Measurements from ENCODE around the gene HOXA13. TPM values are rescaled to one million over a fixed set of nuclear protein-coding genes. Genes with fewer than 3 reads are reported as not detected.

HOXA13 gene
- total and polyA plus RNA-seq, 10 of the 15 experiments (the other 5 are each of a cell fraction or from before 2014, with no cell fraction given) = not detected

GRCh38 chr7:27204851-27205322 lies 5.0 kb upstream of the HOXA13 start:
- no peaks in the 10 kb centered on the region for H3K79me2 ChIP-seq (ENCODE audit: control insufficient read depth, insufficient read depth, low read length)
- no peak overlapping the region for H3K9ac ChIP-seq (ENCODE audit: control insufficient read depth, insufficient read depth, low read length)
- DNase-seq (ENCODE audit: low read depth, low spot score) (no peak), ATAC-seq (no peak), FAIRE-seq (no peak)
- no peaks in the 10 kb centered on the region for H3K9me3 ChIP-seq (replicated peaks; ENCODE audit: control insufficient read depth, insufficient read depth, low read length)
- no peaks in the 10 kb centered on the region for H3K4me1 ChIP-seq (ENCODE audit: control insufficient read depth, insufficient read depth, low read length)
- RAD21 ChIA-PET (ENCODE audit: unreplicated experiment) = interaction anchor here (0.5 to 0.6 kb wide), 2 partner anchors 817 to 1060 kb away, joined by 3 read pairs; no protein-coding TSS in a partner anchor
- intact Hi-C loops (cut with micrococcal nuclease; ENCODE audit: unreplicated experiment) (no loop called here), in situ Hi-C loops (cut with MboI) (loop anchor here (5.0 kb wide), 1 partner anchor 717 kb away; no protein-coding TSS in a partner anchor)
- BruUV-seq (replicated peaks) = no TSS peak
- SMC1A ChIA-PET (ENCODE audit: uncharacterized antibody, unreplicated experiment) = no interaction called here
- no peak for TF ChIP-seq LARP7 (IDR thresholded peaks at IDR 0.05)
- no peak for TF ChIP-seq SIN3A (IDR thresholded peaks at IDR 0.05; ENCODE audit: low read depth, low read length)
- no peak for TF ChIP-seq NR2C1 (IDR thresholded peaks at IDR 0.05)
- no peak for TF ChIP-seq RCOR1 (conservative IDR thresholded peaks at IDR 0.05; ENCODE audit: low read depth, low read length)
- no peak for TF ChIP-seq WRNIP1 (IDR thresholded peaks at IDR 0.05; ENCODE audit: borderline replicate concordance, low read depth, low read length)
- TF ChIP-seq SMAD1 (IDR thresholded peaks at IDR 0.05; ENCODE audit: low read depth, partially characterized antibody) = no peak
- no peak for TF ChIP-seq JUND (IDR thresholded peaks at IDR 0.05; ENCODE audit: low read depth, low read length)
- no peak for TF ChIP-seq RUNX3 (IDR thresholded peaks at IDR 0.05; ENCODE audit: low read length)
- no peak for TF ChIP-seq FOXM1 (IDR thresholded peaks at IDR 0.05; ENCODE audit: low read depth, low read length)
- no peak for TF ChIP-seq POU2F2 (IDR thresholded peaks at IDR 0.05; ENCODE audit: borderline replicate concordance, low read depth, low read length)
- TF ChIP-seq, protein P1, sequence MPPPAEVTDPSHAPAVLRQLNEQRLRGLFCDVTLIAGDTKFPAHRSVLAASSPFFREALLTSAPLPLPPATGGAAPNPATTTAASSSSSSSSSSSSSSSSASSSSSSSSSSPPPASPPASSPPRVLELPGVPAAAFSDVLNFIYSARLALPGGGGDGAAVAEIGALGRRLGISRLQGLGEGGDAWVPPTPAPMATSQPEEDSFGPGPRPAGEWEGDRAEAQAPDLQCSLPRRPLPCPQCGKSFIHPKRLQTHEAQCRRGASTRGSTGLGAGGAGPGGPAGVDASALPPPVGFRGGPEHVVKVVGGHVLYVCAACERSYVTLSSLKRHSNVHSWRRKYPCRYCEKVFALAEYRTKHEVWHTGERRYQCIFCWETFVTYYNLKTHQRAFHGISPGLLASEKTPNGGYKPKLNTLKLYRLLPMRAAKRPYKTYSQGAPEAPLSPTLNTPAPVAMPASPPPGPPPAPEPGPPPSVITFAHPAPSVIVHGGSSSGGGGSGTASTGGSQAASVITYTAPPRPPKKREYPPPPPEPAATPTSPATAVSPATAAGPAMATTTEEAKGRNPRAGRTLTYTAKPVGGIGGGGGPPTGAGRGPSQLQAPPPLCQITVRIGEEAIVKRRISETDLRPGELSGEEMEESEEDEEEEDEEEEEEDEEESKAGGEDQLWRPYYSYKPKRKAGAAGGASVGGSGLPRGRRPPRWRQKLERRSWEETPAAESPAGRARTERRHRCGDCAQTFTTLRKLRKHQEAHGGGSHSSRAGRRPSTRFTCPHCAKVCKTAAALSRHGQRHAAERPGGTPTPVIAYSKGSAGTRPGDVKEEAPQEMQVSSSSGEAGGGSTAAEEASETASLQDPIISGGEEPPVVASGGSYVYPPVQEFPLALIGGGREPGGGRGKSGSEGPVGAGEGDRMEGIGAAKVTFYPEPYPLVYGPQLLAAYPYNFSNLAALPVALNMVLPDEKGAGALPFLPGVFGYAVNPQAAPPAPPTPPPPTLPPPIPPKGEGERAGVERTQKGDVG (CRISPR knock-in tag; IDR thresholded peaks at IDR 0.05) = no peak
- no peak for TF ChIP-seq EGR1 (IDR thresholded peaks at IDR 0.05; ENCODE audit: borderline replicate concordance in 1 of 2, low read depth in 2 of 2, low read length in 2 of 2)
- TF ChIP-seq, protein P2, sequence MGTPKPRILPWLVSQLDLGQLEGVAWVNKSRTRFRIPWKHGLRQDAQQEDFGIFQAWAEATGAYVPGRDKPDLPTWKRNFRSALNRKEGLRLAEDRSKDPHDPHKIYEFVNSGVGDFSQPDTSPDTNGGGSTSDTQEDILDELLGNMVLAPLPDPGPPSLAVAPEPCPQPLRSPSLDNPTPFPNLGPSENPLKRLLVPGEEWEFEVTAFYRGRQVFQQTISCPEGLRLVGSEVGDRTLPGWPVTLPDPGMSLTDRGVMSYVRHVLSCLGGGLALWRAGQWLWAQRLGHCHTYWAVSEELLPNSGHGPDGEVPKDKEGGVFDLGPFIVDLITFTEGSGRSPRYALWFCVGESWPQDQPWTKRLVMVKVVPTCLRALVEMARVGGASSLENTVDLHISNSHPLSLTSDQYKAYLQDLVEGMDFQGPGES (IDR thresholded peaks at IDR 0.05) = no peak
- H4K20me1 ChIP-seq (ENCODE audit: control insufficient read depth, insufficient read depth) = no peaks in the 10 kb centered on the region
- CTCF ChIA-PET = interaction anchor here (0.6 to 1.8 kb wide), 2 partner anchors 9 to 82 kb away, joined by 3 to 8 read pairs; no protein-coding TSS in a partner anchor
- no peak overlapping the region for H3K4me3 ChIP-seq
- H3K36me3 ChIP-seq (ENCODE audit: control insufficient read depth in 2 of 2, insufficient read depth in 2 of 2, low read length in 1 of 2) = no peaks in the 10 kb centered on the region
- no peak overlapping the region for H3K27ac ChIP-seq (ENCODE audit: control insufficient read depth, insufficient read depth)
- H3K27me3 ChIP-seq (replicated peaks in 1 of 2; ENCODE audit: control insufficient read depth in 2 of 2, insufficient read depth in 2 of 2, low read length in 1 of 2) = peaks cover 25 to 48% of the 10 kb centered on the region in 2 experiments
- WGBS (ENCODE audit: insufficient coverage, insufficient replicate concordance, low lambda C conversion rate, missing lambda C conversion rate) = 41% methylated on average over 41 of the region's 41 CpGs
- POLR2A ChIA-PET = no interaction called here
- no peak overlapping the region for H3K4me2 ChIP-seq (ENCODE audit: control insufficient read depth, insufficient read depth)
- no peak overlapping the region for H2AFZ ChIP-seq (ENCODE audit: control insufficient read depth, low read depth, low read length)
